IMR-90 (cell line): ENCODE results near the gene RNFT2. TPM values are rescaled to one million over a fixed set of nuclear protein-coding genes. Genes with fewer than 3 reads are reported as not detected.
A peak's percentile ranks its signal among the peaks of the same experiment; 100 is the strongest.

Source experiments
- ATAC-seq: fragments of 200-7000 bp; cut with Tn5 transposase; 2 replicates; pipeline ENCODE4 v1.9.1; 2020; ENCODE audit warnings: low read depth, mild to moderate bottlenecking, moderate library complexity
- BruUV-seq: library from RNA; stranded (reverse); fragments of 400-500 nt; replicated peaks from 2 replicates; lab custom pipeline; 2021; lab: Mats Ljungman, UMichigan
- CTCF ChIA-PET: fragments of 300-600 bp; formaldehyde crosslinking; extraction: SDS; loops from one replicate; lab custom pipeline; 2021; ENCODE audit warnings: antibody characterized with exemption; lab: Yijun Ruan, JAX
- POLR2A ChIA-PET: fragments of 300-600 bp; sonication (Branson Sonifier 250); formaldehyde crosslinking; loops from one replicate; lab custom pipeline; 2022; ENCODE audit warnings: antibody characterized with exemption; ENCODE audit not compliant: unreplicated experiment; lab: Charles Lee
- DNase-seq: peaks from one replicate; pipeline ENCODE4 v3.0.0; 2013
- H2AFZ ChIP-seq: replicated peaks from 2 replicates; pipeline ENCODE3; 2013; ENCODE audit warnings: low read length, mild to moderate bottlenecking; ENCODE audit not compliant: poor library complexity
- H2AK5ac ChIP-seq: 2 replicates; pipeline ENCODE4 v1.6.1; 2013; ENCODE audit warnings: low read depth, low read length, inconsistent platforms
- H2AK9ac ChIP-seq: replicated peaks from 2 replicates; pipeline ENCODE3; 2013; ENCODE audit warnings: mild to moderate bottlenecking, low read depth, low read length, moderate library complexity; ENCODE audit not compliant: poor library complexity
- H2BK120ac ChIP-seq: 2 replicates; pipeline ENCODE4 v1.6.1; 2013; ENCODE audit warnings: low read depth, low read length, inconsistent platforms
- H2BK15ac ChIP-seq: 3 replicates; pipeline ENCODE4 v1.6.1; 2013; ENCODE audit warnings: low read depth, low read length, inconsistent platforms
- H2BK20ac ChIP-seq: 2 replicates; pipeline ENCODE4 v1.6.1; 2013; ENCODE audit warnings: low read depth, mild to moderate bottlenecking, inconsistent platforms, low read length, moderate library complexity
- H2BK5ac ChIP-seq: 2 replicates; pipeline ENCODE4 v1.6.1; 2013; ENCODE audit warnings: mild to moderate bottlenecking, low read depth, low read length, inconsistent platforms; ENCODE audit not compliant: poor library complexity, severe bottlenecking
- H3K14ac ChIP-seq: replicated peaks from 2 replicates; pipeline ENCODE4 v1.6.1; 2013; ENCODE audit warnings: low read depth, low read length, inconsistent platforms
- H3K18ac ChIP-seq: 2 replicates; pipeline ENCODE4 v1.6.1; 2013; ENCODE audit warnings: low read depth, low read length, control low read depth
- H3K23ac ChIP-seq: 2 replicates; pipeline ENCODE4 v1.6.1; 2013; ENCODE audit warnings: low read depth, low read length, inconsistent platforms
- H3K27ac ChIP-seq: 2 replicates; pipeline ENCODE4 v1.5.1; 2013; ENCODE audit warnings: mild to moderate bottlenecking, control low read depth, low read length; ENCODE audit not compliant: insufficient read depth
- H3K27me3 ChIP-seq: 2 replicates; pipeline ENCODE4 v1.6.1; 2013; ENCODE audit warnings: low read length; ENCODE audit not compliant: control insufficient read depth, insufficient read depth
- H3K36me3 ChIP-seq: 2 replicates; pipeline ENCODE4 v1.6.1; 2013; ENCODE audit warnings: low read length, mixed read lengths; ENCODE audit not compliant: control insufficient read depth, insufficient read depth
- H3K4ac ChIP-seq: 2 replicates; pipeline ENCODE4 v1.6.1; 2013; ENCODE audit warnings: low read depth, low read length, inconsistent platforms
- H3K4me1 ChIP-seq: 2 replicates; pipeline ENCODE4 v1.6.1; 2013; ENCODE audit warnings: low read length, mixed read lengths; ENCODE audit not compliant: control insufficient read depth, insufficient read depth
- H3K4me2 ChIP-seq: 2 replicates; pipeline ENCODE4 v1.6.1; 2013; ENCODE audit warnings: low read depth, mild to moderate bottlenecking, control low read depth, low read length, moderate library complexity
- H3K4me3 ChIP-seq: 2 replicates; pipeline ENCODE4 v1.5.1; 2013; ENCODE audit warnings: low read depth, mild to moderate bottlenecking, control low read depth, low read length, moderate library complexity; ENCODE audit not compliant: insufficient read depth
- H3K56ac ChIP-seq: 2 replicates; pipeline ENCODE4 v1.6.1; 2013; ENCODE audit warnings: low read length, inconsistent platforms; ENCODE audit not compliant: insufficient read depth; ENCODE audit errors: extremely low read depth
- H3K79me1 ChIP-seq, 2 experiments: 2 replicates each; pipeline ENCODE4 v1.6.1; 2013; ENCODE audit warnings: low read length in 2 of 2, inconsistent platforms in 1 of 2, low read depth in 1 of 2
- H3K9ac ChIP-seq: 2 replicates; pipeline ENCODE4 v1.6.1; 2013; ENCODE audit warnings: low read depth, low read length, control low read depth
- H3K9me1 ChIP-seq: 2 replicates; pipeline ENCODE4 v1.6.1; 2013; ENCODE audit warnings: low read length, inconsistent platforms; ENCODE audit not compliant: insufficient read depth
- H3K9me3 ChIP-seq: 2 replicates; pipeline ENCODE4 v1.6.1; 2013; ENCODE audit warnings: low read length; ENCODE audit not compliant: control insufficient read depth, insufficient read depth
- H4K20me1 ChIP-seq: 2 replicates; pipeline ENCODE4 v1.6.1; 2013; ENCODE audit warnings: low read length, inconsistent platforms; ENCODE audit not compliant: insufficient read depth
- H4K5ac ChIP-seq: 2 replicates; pipeline ENCODE4 v1.6.1; 2013; ENCODE audit warnings: mild to moderate bottlenecking, low read depth, low read length, control low read depth
- H4K8ac ChIP-seq, 2 experiments: 2 replicates each; pipeline ENCODE4 v1.6.1; 2013; ENCODE audit warnings: low read depth in 2 of 2, low read length in 2 of 2, control low read depth in 1 of 2, inconsistent platforms in 1 of 2
- H4K91ac ChIP-seq: 2 replicates; pipeline ENCODE4 v1.6.1; 2013; ENCODE audit warnings: low read depth, low read length, inconsistent platforms; ENCODE audit not compliant: insufficient read depth
- CEBPB ChIP-seq: IDR thresholded peaks from 2 replicates; pipeline ENCODE4 v1.6.1; 2012; ENCODE audit warnings: low read depth, low read length, improper control_type of control experiment
- CHD1 ChIP-seq: IDR thresholded peaks from 2 replicates; pipeline ENCODE4 v1.6.1; 2012; ENCODE audit warnings: low read depth, low read length, improper control_type of control experiment
- NFE2L2 ChIP-seq: fragments of 150-350 bp; IDR thresholded peaks from 2 replicates; pipeline ENCODE4 v1.6.1; 2016; ENCODE audit warnings: low read depth, mild to moderate bottlenecking, low read length
- RAD21 ChIP-seq: IDR thresholded peaks from 2 replicates; pipeline ENCODE4 v1.6.1; 2012; ENCODE audit warnings: low read length, improper control_type of control experiment
- RCOR1 ChIP-seq: IDR thresholded peaks from 2 replicates; pipeline ENCODE4 v1.6.1; 2012; ENCODE audit warnings: mild to moderate bottlenecking, low read length, improper control_type of control experiment; ENCODE audit not compliant: insufficient replicate concordance
- WGBS, 2 experiments: methylation state at CpG; one replicate each; pipeline versions ENCODE4 v1.1.5 to v1.1.7; 2013; ENCODE audit warnings: missing lambda C conversion rate in 2 of 2; ENCODE audit not compliant: insufficient read length in 1 of 2; ENCODE audit errors: extremely low coverage in 2 of 2; 5-methylcytosine and 5-hydroxymethylcytosine counted together
- dilution Hi-C: fragments of 300-500 bp; cut with HindIII; formaldehyde crosslinking; loops from one replicate; pipeline ENCODE4 v1.14.3; 2018; ENCODE audit warnings: low sequenced_read_pairs; ENCODE audit not compliant: unreplicated experiment
- in situ Hi-C: fragments of 300-500 bp; cut with MboI; formaldehyde crosslinking; loops from 3 replicates; pipeline ENCODE4 v1.14.3; 2019; ENCODE audit warnings: low sequenced_read_pairs, inconsistent platforms, mixed read lengths
- intact Hi-C: fragments of 100-400 bp; cut with micrococcal nuclease; formaldehyde crosslinking; loops from 2 replicates; pipeline ENCODE4 v1.10.0; 2022
- polyA plus RNA-seq, 3 experiments: library from polyadenylated mRNA; depleted of rRNA; stranded (reverse); fragments of >200 nt; gene quantifications; 2 replicates each; pipeline ENCODE4 v1.2.3, GENCODE V29; 2012; ENCODE audit warnings: low replicate concordance in 1 of 3
- total RNA-seq: library from RNA; depleted of rRNA; stranded (reverse); fragments of >200 nt; gene quantifications from 2 replicates; pipeline ENCODE4 v1.2.3, GENCODE V29; 2012
- TF ChIP-seq, protein P1 (sequence below): fragments of 150-350 bp; IDR thresholded peaks from 2 replicates; pipeline ENCODE4 v1.6.1; 2016; ENCODE audit warnings: low read depth, mild to moderate bottlenecking, low read length, moderate library complexity, borderline replicate concordance
- TF ChIP-seq, protein P2 (sequence below): fragments of 150-350 bp; IDR thresholded peaks from 2 replicates; pipeline ENCODE4 v1.6.1; 2017; ENCODE audit warnings: mild to moderate bottlenecking, antibody characterized with exemption, low read length, low read depth

The RNFT2 gene
- total and polyA plus RNA-seq, 2 of the 4 experiments (the other 2 are of a cell fraction): 1.6 to 2.3 TPM

DNA sequence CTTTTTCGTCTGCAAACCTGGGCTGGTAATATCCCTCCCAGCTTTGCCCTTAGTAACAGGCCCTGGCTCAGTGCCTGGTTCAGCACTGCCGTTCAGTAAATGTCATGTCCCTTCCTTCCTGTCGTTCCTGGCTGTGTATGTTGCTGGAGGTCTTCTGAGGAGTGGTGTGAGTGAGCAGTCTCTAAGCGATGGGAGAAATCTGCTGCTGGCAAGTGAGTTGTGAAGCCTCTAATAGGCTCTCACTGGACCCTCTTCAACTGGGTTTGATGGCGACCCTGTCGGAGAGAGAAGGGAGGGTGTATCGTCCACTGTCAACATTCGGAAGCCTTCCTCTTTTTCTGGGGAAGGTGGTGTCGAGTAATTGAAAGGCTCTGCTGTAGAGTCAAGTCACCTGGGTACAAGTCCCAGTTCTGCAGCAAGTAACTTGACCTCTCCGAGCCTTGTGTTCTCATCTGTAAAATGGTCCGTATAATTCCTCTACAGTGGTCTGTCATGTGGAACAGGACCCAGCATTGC is 80.3 kb downstream of the RNFT2 start:
- WGBS, 2 experiments: no CpG with 5 or more reads among the region's 11 CpGs
- no peak overlapping the region for H2BK15ac ChIP-seq
- H2AFZ ChIP-seq: peak overlapping the region; percentile 94
- no peak overlapping the region for H2BK5ac ChIP-seq
- H2BK120ac ChIP-seq: no peak overlapping the region
- H3K18ac ChIP-seq: no peak overlapping the region; the same call in 1 of the 2 replicates
- H4K5ac ChIP-seq: peak overlapping the region; percentile 99
- dilution Hi-C loops: no loop called here
- peak overlapping the region; percentile 91 for H4K91ac ChIP-seq
- no peaks in the 10 kb centered on the region for H4K20me1 ChIP-seq
- peaks cover 7% of the 10 kb centered on the region; the same call in 1 of the 2 replicates for H3K9me1 ChIP-seq
- H3K27ac ChIP-seq: peak overlapping the region; percentile 96
- DNase-seq: peak; percentile 23
- peak overlapping the region; percentile 94 for H3K4me2 ChIP-seq
- peak overlapping the region; percentile 63 for H2AK9ac ChIP-seq
- ATAC-seq: no peak
- peak overlapping the region; percentile 98 to 100 for H4K8ac ChIP-seq
- peaks cover 7% of the 10 kb centered on the region in 2 experiments for H3K79me1 ChIP-seq
- no peaks in the 10 kb centered on the region for H3K27me3 ChIP-seq
- ChIA-PET CTCF (no interaction called here), POLR2A (interaction anchor here (0.5 kb wide), 1 partner anchor 1653 kb away, joined by 3 read pairs; no protein-coding TSS in a partner anchor)
- H3K9me3 ChIP-seq: no peaks in the 10 kb centered on the region
- H3K4ac ChIP-seq: peak overlapping the region; percentile 94
- H2AK5ac ChIP-seq: peak overlapping the region; percentile 47; the same call in 1 of the 2 replicates
- peak overlapping the region; percentile 99 for H3K9ac ChIP-seq
- H2BK20ac ChIP-seq: no peak overlapping the region
- no TSS peak for BruUV-seq
- TF ChIP-seq RCOR1 (no peak), RAD21 (no peak), CHD1 (no peak), NFE2L2 (no peak), CEBPB (no peak)
- TF ChIP-seq, protein P1, sequence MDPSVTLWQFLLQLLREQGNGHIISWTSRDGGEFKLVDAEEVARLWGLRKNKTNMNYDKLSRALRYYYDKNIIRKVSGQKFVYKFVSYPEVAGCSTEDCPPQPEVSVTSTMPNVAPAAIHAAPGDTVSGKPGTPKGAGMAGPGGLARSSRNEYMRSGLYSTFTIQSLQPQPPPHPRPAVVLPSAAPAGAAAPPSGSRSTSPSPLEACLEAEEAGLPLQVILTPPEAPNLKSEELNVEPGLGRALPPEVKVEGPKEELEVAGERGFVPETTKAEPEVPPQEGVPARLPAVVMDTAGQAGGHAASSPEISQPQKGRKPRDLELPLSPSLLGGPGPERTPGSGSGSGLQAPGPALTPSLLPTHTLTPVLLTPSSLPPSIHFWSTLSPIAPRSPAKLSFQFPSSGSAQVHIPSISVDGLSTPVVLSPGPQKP: no peak
- TF ChIP-seq, protein P2, sequence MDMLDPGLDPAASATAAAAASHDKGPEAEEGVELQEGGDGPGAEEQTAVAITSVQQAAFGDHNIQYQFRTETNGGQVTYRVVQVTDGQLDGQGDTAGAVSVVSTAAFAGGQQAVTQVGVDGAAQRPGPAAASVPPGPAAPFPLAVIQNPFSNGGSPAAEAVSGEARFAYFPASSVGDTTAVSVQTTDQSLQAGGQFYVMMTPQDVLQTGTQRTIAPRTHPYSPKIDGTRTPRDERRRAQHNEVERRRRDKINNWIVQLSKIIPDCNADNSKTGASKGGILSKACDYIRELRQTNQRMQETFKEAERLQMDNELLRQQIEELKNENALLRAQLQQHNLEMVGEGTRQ: no peak
- H3K4me3 ChIP-seq: peak overlapping the region; percentile 93
- H3K14ac ChIP-seq: peak overlapping the region; percentile 97
- intact Hi-C loops: no loop called here
- peak overlapping the region; percentile 73; the same call in 1 of the 2 replicates for H3K23ac ChIP-seq
- peak overlapping the region; percentile 95; the same call in 1 of the 2 replicates for H3K56ac ChIP-seq
- in situ Hi-C loops: no loop called here
- H3K4me1 ChIP-seq: peaks cover 6% of the 10 kb centered on the region
- no peaks in the 10 kb centered on the region for H3K36me3 ChIP-seq
